NB4 (cell line): Measurements from ENCODE around the gene STX8.

Experiments used
- MYC ChIP-seq: IDR thresholded peaks from 2 replicates; pipeline ENCODE4 v1.6.1; 2011; ENCODE audit warnings: low read depth, low read length
- POLR2A ChIP-seq: IDR thresholded peaks from 2 replicates; pipeline ENCODE4 v1.6.1; 2011; ENCODE audit warnings: mild to moderate bottlenecking; ENCODE audit not compliant: insufficient read length; ENCODE audit errors: extremely low read depth
- TF ChIP-seq, protein P1 (sequence below): IDR thresholded peaks from one replicate; pipeline ENCODE4 v1.5.1; 2012; ENCODE audit warnings: low read depth, low read length
- TF ChIP-seq, protein P2 (sequence below): IDR thresholded peaks from 2 replicates; pipeline ENCODE4 v1.6.1; 2011; ENCODE audit warnings: low read depth, low read length

DNA sequence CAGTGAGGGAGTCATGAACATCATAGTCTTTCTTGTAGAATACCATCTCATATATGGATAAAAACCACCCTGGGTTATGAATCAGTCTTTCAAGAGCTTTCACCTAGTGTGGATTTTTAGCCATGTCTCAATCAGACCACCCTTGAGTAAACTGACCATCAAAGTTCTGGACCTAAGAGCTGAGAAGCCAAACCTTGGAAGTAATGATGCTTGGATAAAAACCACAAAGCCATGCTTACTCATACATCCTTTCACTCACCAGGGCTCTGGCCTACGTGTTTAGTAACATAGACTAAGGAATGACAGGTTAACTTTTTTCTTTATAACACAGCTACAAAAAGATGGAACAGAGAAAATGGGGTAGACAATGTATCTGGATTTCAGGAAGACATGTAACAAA, 167.2 kb downstream of the STX8 start:
- TF ChIP-seq, protein P1, sequence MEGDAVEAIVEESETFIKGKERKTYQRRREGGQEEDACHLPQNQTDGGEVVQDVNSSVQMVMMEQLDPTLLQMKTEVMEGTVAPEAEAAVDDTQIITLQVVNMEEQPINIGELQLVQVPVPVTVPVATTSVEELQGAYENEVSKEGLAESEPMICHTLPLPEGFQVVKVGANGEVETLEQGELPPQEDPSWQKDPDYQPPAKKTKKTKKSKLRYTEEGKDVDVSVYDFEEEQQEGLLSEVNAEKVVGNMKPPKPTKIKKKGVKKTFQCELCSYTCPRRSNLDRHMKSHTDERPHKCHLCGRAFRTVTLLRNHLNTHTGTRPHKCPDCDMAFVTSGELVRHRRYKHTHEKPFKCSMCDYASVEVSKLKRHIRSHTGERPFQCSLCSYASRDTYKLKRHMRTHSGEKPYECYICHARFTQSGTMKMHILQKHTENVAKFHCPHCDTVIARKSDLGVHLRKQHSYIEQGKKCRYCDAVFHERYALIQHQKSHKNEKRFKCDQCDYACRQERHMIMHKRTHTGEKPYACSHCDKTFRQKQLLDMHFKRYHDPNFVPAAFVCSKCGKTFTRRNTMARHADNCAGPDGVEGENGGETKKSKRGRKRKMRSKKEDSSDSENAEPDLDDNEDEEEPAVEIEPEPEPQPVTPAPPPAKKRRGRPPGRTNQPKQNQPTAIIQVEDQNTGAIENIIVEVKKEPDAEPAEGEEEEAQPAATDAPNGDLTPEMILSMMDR: no peak
- TF ChIP-seq MYC: no peak
- TF ChIP-seq POLR2A: no peak
- TF ChIP-seq, protein P2, sequence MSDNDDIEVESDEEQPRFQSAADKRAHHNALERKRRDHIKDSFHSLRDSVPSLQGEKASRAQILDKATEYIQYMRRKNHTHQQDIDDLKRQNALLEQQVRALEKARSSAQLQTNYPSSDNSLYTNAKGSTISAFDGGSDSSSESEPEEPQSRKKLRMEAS: no peak
